Kasumi-1 (cell line): Measurements from ENCODE around the gene ARID5B.

Experiments
- DNase-seq, 2 experiments: peaks; one replicate each; lab custom pipeline; 2025; lab: John Stamatoyannopoulos, UW

ARID5B gene

GRCh38 chr10:61883371-61884025, 18.0 kb upstream of the ARID5B start:
- DNase-seq, result no peak

- DNase-seq, result no peak
Measured at GRCh38 chr10:61887772-61888171, 13.7 kb upstream of the ARID5B start.

GRCh38 chr10:61888744-61889143, 12.8 kb upstream of the ARID5B start:
- DNase-seq, result no peak

GRCh38 chr10:61890430-61890829, 11.1 kb upstream of the ARID5B start:
- no peak for DNase-seq

GRCh38 chr10:61890881-61891409, 10.6 kb upstream of the ARID5B start:
- DNase-seq, result no peak

- DNase-seq, result no peak
Measured at GRCh38 chr10:61891906-61892585, 9.5 kb upstream of the ARID5B start.

GRCh38 chr10:61892961-61893360, 8.5 kb upstream of the ARID5B start:
- no peak for DNase-seq

GRCh38 chr10:61894133-61894532, 7.4 kb upstream of the ARID5B start:
- DNase-seq, result no peak

GRCh38 chr10:61895898-61896600, 5.5 kb upstream of the ARID5B start:
- no peak for DNase-seq

GRCh38 chr10:61896854-61897661, 4.4 kb upstream of the ARID5B start:
- DNase-seq, result peak; percentile 92 to 94

GRCh38 chr10:61897671-61898434, 3.6 kb upstream of the ARID5B start:
- peak in 1 of 2 experiments; percentile 32 for DNase-seq

GRCh38 chr10:61898435-61898778, 3.1 kb upstream of the ARID5B start:
- no peak for DNase-seq

GRCh38 chr10:61899069-61899531, 2.4 kb upstream of the ARID5B start:
- DNase-seq, result peak; percentile 55 to 57

- DNase-seq, result no peak
Measured at GRCh38 chr10:61899663-61899996, 1.9 kb upstream of the ARID5B start.

GRCh38 chr10:61899997-61900828, 1.3 kb upstream of the ARID5B start:
- DNase-seq, result peak; percentile 87 to 92

GRCh38 chr10:61901829-61902444, 438 bp downstream of the ARID5B start:
- peak; percentile 72 to 91 for DNase-seq

GRCh38 chr10:61902445-61903220, 1.1 kb downstream of the ARID5B start:
- peak; percentile 83 to 91 for DNase-seq

- peak; percentile 66 to 78 for DNase-seq
Measured at GRCh38 chr10:61903221-61903927, 1.9 kb downstream of the ARID5B start.
